Right renal cortex interstitium (tissue), 3 donors: ENCODE measurements around the gene HOXC5. TPM values are rescaled to one million over a fixed set of nuclear protein-coding genes. Genes with fewer than 3 reads are reported as not detected.
"Not testable (repeated sequence)": the region's sequence is repeated elsewhere in the genome, so short reads cannot be mapped to it uniquely, and the experiment has no call there.

Experiments
- DNase-seq, 3 donors: peaks; one replicate each; pipeline ENCODE4 v3.0.0-alpha.2; 2013; ENCODE audit warnings: low read depth in 3 of 3, low spot score in 2 of 3
- polyA plus RNA-seq, 3 donors: library from polyadenylated mRNA; unstranded; fragments of 120-200 nt; gene quantifications; one replicate each; pipeline ENCODE4 v1.2.1, GENCODE V29; 2013; ENCODE audit not compliant: insufficient read length in 3 of 3

Gene HOXC5
- polyA plus RNA-seq, 3 donors = 0.93 to 1.4 (median 1.4) TPM

GRCh38 chr12:54060174-54060974 is 27.5 kb downstream of the HOXC5 start:
- no peak for DNase-seq

- DNase-seq = no peak
Measured at GRCh38 chr12:54060975-54061778, 28.3 kb downstream of the HOXC5 start.

- DNase-seq = no peak
Measured at GRCh38 chr12:54065677-54066076, 32.8 kb downstream of the HOXC5 start.

- no peak for DNase-seq
Measured at GRCh38 chr12:54066408-54066807, 33.6 kb downstream of the HOXC5 start.

- no peak for DNase-seq
Measured at GRCh38 chr12:54068418-54069070, 35.7 kb downstream of the HOXC5 start.

GRCh38 chr12:54071942-54072341 is 39.1 kb downstream of the HOXC5 start:
- no peak for DNase-seq

GRCh38 chr12:54074308-54074707 is 41.5 kb downstream of the HOXC5 start:
- no peak for DNase-seq

GRCh38 chr12:54075409-54075808 is 42.6 kb downstream of the HOXC5 start:
- no peak for DNase-seq

- DNase-seq = no peak
Measured at GRCh38 chr12:54075974-54076373, 43.1 kb downstream of the HOXC5 start.

GRCh38 chr12:54077843-54078242 is 45.0 kb downstream of the HOXC5 start:
- DNase-seq = not testable (repeated sequence)

- DNase-seq = not testable (repeated sequence)
Measured at GRCh38 chr12:54079115-54079514, 46.3 kb downstream of the HOXC5 start.

GRCh38 chr12:54080008-54080924 is 47.4 kb downstream of the HOXC5 start:
- DNase-seq = not testable (repeated sequence)

GRCh38 chr12:54081053-54081514 is 48.2 kb downstream of the HOXC5 start:
- not testable (repeated sequence) for DNase-seq

GRCh38 chr12:54081581-54082396 is 48.9 kb downstream of the HOXC5 start:
- DNase-seq = not testable (repeated sequence)

- peak in 1 of 3 donors; percentile 83 for DNase-seq
Measured at GRCh38 chr12:54082397-54082892, 49.6 kb downstream of the HOXC5 start.
